Chondrocyte (in vitro differentiated cells): ENCODE results near the gene HOXA9. TPM values are rescaled to one million over a fixed set of nuclear protein-coding genes. Genes with fewer than 3 reads are reported as not detected.

Experiments
- DNase-seq: peaks from one replicate; pipeline ENCODE4 v3.0.0; 2021; ENCODE audit warnings: mixed read lengths, low spot score
- H3K27ac Mint-ChIP-seq: one replicate; pipeline ENCODE4 v1.8.0; 2021; ENCODE audit warnings: mild to moderate bottlenecking, moderate library complexity, mixed read lengths; ENCODE audit not compliant: unreplicated experiment
- H3K27me3 Mint-ChIP-seq: 2 replicates; pipeline ENCODE4 v1.8.0; 2021; ENCODE audit warnings: low read depth, mixed read lengths
- H3K36me3 Mint-ChIP-seq: 2 replicates; pipeline ENCODE4 v1.8.0; 2021; ENCODE audit warnings: low read depth, mixed read lengths
- H3K4me1 Mint-ChIP-seq: 2 replicates; pipeline ENCODE4 v1.8.0; 2021; ENCODE audit warnings: low read depth, mild to moderate bottlenecking, mixed read lengths
- H3K4me3 Mint-ChIP-seq: one replicate; pipeline ENCODE4 v1.8.0; 2021; ENCODE audit warnings: mild to moderate bottlenecking, moderate library complexity, mixed read lengths; ENCODE audit not compliant: unreplicated experiment
- H3K9me3 Mint-ChIP-seq: 2 replicates; pipeline ENCODE4 v1.8.0; 2021; ENCODE audit warnings: low read depth, mixed read lengths
- total RNA-seq: library from RNA; stranded (reverse); gene quantifications from 3 replicates; pipeline ENCODE4 v1.2.1, GENCODE V29; 2021
- TF ChIP-seq, protein P1 (sequence below): fragments of 200-600 bp; sonication (generic); IDR thresholded peaks from 2 replicates; pipeline ENCODE4 v1.5.0; 2021; ENCODE audit warnings: antibody characterized with exemption, mild to moderate bottlenecking, moderate library complexity

HOXA9 gene
- total RNA-seq, 1 donor from 2014 or later = not detected

DNA sequence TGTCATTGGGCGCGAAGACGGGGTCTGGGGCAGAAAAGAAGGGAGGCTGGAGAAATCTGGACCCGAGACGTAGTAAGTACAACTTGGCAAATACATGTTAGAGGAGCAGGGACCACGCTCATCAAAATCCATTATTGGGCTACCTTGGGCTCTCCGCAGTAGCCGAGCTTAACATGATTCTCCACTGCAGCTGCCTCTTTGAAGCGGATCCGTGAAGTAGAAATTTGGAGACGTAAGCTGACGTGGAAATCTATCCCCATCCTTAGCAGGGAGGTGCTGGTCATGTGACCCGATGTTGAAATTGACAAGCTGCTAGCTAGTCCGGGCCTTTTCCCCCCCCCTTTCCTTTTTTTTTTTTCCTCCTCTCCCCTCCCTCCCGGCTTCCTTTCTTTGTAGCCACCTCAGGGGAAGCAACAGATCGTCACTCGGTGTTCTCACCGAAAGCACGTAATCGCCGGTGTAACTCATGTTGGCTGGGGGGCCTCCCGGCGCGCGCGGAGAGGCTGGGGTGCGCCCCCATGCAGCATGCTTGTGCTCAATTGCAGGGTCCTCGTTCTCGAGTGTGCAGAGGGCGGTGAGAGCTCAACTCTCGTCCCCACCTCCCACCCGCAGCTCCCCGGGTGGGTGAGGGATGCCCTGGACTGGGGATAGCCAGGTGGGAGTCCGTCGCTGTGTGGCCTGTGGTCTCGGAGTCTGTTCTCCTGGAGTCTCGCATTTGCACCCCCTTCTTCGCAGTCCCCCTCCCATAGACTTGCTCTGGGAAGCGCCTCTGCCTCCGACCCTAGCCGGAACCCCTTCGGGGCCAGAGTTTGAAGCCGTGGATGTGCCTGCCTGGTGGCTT is 19.9 kb upstream of the HOXA9 start, which contains the start of gene HOXA11:
TSS of gene HOXA11 (minus strand) at position 220 of the 841 bp plus-strand sequence. CDS start at position 132, 88 bp downstream.
- no peak within 1 kb of the TSS for H3K27ac Mint-ChIP-seq
- H3K36me3 Mint-ChIP-seq = peaks cover 4% of the 10 kb centered on the region
- TF ChIP-seq, protein P1, sequence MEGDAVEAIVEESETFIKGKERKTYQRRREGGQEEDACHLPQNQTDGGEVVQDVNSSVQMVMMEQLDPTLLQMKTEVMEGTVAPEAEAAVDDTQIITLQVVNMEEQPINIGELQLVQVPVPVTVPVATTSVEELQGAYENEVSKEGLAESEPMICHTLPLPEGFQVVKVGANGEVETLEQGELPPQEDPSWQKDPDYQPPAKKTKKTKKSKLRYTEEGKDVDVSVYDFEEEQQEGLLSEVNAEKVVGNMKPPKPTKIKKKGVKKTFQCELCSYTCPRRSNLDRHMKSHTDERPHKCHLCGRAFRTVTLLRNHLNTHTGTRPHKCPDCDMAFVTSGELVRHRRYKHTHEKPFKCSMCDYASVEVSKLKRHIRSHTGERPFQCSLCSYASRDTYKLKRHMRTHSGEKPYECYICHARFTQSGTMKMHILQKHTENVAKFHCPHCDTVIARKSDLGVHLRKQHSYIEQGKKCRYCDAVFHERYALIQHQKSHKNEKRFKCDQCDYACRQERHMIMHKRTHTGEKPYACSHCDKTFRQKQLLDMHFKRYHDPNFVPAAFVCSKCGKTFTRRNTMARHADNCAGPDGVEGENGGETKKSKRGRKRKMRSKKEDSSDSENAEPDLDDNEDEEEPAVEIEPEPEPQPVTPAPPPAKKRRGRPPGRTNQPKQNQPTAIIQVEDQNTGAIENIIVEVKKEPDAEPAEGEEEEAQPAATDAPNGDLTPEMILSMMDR = no peak
- H3K9me3 Mint-ChIP-seq = no peaks in the 10 kb centered on the region
- peak; percentile 58 for DNase-seq
- peaks cover 39% of the 10 kb centered on the region for H3K4me1 Mint-ChIP-seq
- peaks cover 76% of the 10 kb centered on the region for H3K27me3 Mint-ChIP-seq
- peak within 1 kb of the TSS; percentile 63 for H3K4me3 Mint-ChIP-seq

DNA sequence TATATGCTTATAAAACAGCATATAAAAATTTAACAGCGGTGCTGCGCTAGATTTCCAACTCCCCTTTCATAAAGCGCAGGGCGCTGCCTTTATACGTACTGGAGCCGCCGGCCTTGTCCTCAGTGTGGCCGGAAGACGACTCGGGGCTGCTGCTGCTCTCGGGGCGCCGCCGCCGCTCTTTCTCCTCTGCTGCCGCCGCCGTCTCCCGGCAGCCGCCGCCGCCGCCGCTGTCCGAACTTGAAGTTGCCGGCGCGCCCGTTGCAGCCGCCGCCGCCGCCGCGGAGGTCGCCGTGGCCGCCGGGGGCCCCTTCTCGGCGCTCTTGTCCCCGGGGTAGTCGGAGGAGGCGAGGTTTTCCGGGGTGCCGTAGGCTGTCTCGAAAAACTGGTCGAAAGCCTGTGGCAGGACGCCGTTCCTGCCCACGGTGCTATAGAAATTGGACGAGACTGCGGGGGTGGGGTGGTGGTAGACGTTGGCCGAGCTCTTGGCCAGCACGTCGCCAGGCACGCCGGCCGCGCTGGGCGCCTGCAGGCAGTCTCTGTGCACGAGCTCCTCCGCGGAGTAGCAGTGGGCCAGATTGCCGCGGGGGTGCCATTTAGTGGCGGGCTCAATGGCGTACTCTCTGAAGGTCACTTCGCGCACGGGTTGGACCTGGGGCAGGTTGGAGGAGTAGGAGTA is 19.1 kb upstream of the HOXA9 start:
- DNase-seq = peak; percentile 88
- Mint-ChIP-seq H3K27me3 (peaks cover 75% of the 10 kb centered on the region), H3K9me3 (no peaks in the 10 kb centered on the region), H3K36me3 (peaks cover 5% of the 10 kb centered on the region), H3K4me3 (peak overlapping the region; percentile 63), H3K27ac (no peak overlapping the region), H3K4me1 (peaks cover 44% of the 10 kb centered on the region)
- TF ChIP-seq, protein P1 = no peak

DNA sequence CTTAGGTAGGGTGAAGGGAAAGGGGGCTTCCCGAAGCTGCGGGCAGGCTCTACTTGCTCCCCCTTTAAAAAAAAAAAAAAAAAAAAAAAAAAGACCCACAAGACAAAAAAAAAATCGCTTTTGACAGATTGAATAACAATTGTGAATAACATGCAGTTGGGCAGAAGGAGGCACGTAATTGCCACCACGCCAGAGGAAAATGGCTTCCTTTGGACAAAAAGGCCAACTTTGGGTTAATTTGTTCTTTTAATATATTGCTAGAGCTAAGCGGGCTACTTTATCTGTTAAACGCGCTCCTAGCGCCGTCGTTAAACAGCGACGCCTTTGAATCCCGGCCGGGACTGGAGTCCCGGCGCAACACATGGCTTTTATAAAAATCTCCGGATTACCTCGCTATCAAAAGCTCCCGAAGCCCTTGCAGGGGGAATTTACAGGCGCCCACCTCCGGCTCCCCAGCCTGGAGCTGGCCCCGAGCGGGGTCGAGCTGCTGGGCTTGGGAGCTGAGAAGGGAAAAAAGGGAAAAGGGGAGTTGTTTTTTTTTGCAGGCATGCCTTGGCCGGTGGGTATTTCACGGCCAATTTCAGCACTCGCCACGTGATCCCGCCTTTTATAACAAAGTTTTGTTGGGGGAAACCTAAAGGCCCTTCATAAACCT is 18.5 kb upstream of the HOXA9 start:
- Mint-ChIP-seq H3K4me1 (peaks cover 43% of the 10 kb centered on the region), H3K9me3 (no peaks in the 10 kb centered on the region), H3K4me3 (peak overlapping the region; percentile 63), H3K27me3 (peaks cover 75% of the 10 kb centered on the region), H3K36me3 (peaks cover 8% of the 10 kb centered on the region), H3K27ac (no peak overlapping the region)
- TF ChIP-seq, protein P1 = peak; percentile 18
- DNase-seq = no peak

DNA sequence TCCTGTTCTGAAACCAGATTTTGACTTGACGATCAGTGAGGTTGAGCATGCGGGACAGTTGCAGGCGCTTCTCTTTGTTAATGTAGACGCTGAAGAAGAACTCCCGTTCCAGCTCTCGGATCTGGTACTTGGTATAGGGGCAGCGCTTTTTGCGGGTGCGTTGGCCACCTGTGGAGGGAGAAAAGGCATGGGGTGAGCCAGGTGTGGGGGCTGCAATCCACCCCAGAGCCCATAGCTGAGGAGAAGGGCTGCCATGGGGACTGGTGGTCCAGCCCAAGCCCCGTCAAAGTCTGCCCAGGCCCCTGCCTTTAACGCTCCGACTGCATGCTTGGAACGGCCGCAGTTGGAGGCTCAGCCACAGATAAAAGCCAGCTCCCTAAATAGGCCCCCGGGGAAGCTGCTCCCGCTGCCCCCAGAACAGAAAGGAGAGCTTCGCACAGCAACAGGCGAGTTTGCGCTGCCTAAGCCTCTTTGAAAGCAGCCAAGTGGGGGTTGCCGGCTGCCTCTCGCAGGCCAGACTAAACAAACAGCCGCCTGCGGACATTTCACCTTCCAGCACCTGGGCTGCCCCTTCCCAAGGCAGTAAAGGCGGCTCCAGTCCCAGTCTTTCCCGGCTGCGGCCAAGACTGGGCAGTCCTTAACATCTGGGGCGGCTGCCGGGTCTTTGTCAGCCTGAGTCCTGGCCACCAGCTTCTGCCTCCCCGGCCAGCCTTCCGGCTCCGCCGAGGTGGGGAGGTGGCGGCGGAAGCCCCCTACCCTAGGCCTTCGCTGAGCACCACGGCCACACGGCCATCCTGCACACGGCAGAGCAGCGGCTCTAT is 17.7 kb upstream of the HOXA9 start:
- peaks cover 74% of the 10 kb centered on the region for H3K27me3 Mint-ChIP-seq
- no peaks in the 10 kb centered on the region for H3K9me3 Mint-ChIP-seq
- peaks cover 5% of the 10 kb centered on the region for H3K36me3 Mint-ChIP-seq
- TF ChIP-seq, protein P1 = no peak
- no peak overlapping the region for H3K27ac Mint-ChIP-seq
- peak; percentile 66 for DNase-seq
- H3K4me3 Mint-ChIP-seq = no peak overlapping the region
- peaks cover 36% of the 10 kb centered on the region for H3K4me1 Mint-ChIP-seq
